Measurements from ENCODE around the gene WNT3.
A peak's percentile ranks its signal among the peaks of the same experiment; 100 is the strongest.

Gene WNT3

DNA sequence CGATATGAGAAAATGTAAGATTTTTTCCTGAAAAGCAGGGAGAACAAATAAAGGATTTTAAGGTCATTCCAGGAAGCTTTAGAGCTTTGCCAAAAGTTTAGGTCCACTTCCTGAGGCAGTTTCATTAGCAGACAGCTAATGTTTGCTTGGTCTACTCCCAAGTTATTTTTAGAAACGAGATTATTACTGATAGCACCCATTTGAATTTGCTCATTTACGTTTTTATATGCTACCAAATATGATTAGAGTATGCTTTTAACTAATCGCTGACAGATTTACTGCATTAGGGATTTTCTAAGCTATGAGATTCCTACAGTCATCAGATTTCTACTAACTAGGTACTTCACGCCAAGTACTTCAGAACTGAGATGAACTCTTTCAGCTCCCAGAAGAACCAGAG, 98.1 kb downstream of the WNT3 start:
- peaks cover 0 to 12% of the 10 kb centered on the region in 2 experiments for H3K36me3 ChIP-seq (ENCODE audit: control insufficient read depth in 2 of 2, insufficient read depth in 1 of 2, low read length in 2 of 2)
- H3K27ac ChIP-seq (ENCODE audit: extremely low read depth, low read depth, low read length) = no peak overlapping the region
- H3K4me1 ChIP-seq (ENCODE audit: control insufficient read depth, insufficient read depth, low read length) = peaks cover 5% of the 10 kb centered on the region; the same call in 1 of the 2 replicates
- H3K9me3 ChIP-seq (ENCODE audit: control insufficient read depth, insufficient read depth, low read depth, low read length) = no peaks in the 10 kb centered on the region
- POLR2A ChIA-PET = no interaction called here
- TF ChIP-seq, protein P1, sequence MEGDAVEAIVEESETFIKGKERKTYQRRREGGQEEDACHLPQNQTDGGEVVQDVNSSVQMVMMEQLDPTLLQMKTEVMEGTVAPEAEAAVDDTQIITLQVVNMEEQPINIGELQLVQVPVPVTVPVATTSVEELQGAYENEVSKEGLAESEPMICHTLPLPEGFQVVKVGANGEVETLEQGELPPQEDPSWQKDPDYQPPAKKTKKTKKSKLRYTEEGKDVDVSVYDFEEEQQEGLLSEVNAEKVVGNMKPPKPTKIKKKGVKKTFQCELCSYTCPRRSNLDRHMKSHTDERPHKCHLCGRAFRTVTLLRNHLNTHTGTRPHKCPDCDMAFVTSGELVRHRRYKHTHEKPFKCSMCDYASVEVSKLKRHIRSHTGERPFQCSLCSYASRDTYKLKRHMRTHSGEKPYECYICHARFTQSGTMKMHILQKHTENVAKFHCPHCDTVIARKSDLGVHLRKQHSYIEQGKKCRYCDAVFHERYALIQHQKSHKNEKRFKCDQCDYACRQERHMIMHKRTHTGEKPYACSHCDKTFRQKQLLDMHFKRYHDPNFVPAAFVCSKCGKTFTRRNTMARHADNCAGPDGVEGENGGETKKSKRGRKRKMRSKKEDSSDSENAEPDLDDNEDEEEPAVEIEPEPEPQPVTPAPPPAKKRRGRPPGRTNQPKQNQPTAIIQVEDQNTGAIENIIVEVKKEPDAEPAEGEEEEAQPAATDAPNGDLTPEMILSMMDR (tag by site-specific recombination; IDR thresholded peaks at IDR 0.05) = no peak
- TF ChIP-seq, protein P2, sequence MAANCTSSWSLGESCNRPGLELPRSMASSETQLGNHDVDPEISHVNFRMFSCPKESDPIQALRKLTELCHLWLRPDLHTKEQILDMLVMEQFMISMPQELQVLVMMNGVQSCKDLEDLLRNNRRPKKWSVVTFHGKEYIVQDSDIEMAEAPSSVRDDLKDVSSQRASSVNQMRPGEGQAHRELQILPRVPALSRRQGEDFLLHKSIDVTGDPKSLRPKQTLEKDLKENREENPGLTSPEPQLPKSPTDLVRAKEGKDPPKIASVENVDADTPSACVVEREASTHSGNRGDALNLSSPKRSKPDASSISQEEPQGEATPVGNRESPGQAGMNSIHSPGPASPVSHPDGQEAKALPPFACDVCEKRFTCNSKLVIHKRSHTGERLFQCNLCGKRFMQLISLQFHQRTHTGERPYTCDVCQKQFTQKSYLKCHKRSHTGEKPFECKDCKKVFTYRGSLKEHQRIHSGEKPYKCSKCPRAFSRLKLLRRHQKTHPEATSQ (tag by site-specific recombination; IDR thresholded peaks at IDR 0.05) = no peak
- TF ChIP-seq MZF1 (tag by site-specific recombination; IDR thresholded peaks at IDR 0.05; ENCODE audit: borderline replicate concordance) (peak; percentile 33; the same call in 1 of the 2 replicates), ZNF223 (tag by site-specific recombination; IDR thresholded peaks at IDR 0.05) (no peak), ZNF366 (tag by site-specific recombination; conservative IDR thresholded peaks at IDR 0.05) (peak; percentile 37; the same call in 1 of the 2 replicates), ZNF510 (tag by site-specific recombination; IDR thresholded peaks at IDR 0.05; ENCODE audit: insufficient replicate concordance) (no peak), ZNF677 (tag by site-specific recombination; IDR thresholded peaks at IDR 0.05) (no peak), ZNF843 (tag by site-specific recombination; IDR thresholded peaks at IDR 0.05) (no peak), KLF10 (tag by site-specific recombination; IDR thresholded peaks at IDR 0.05) (no peak), ZNF423 (tag by site-specific recombination; IDR thresholded peaks at IDR 0.05) (no peak), REPIN1 (tag by site-specific recombination; IDR thresholded peaks at IDR 0.05; ENCODE audit: low read depth) (no peak), RBAK (tag by site-specific recombination; IDR thresholded peaks at IDR 0.05) (no peak), ZNF548 (tag by site-specific recombination; IDR thresholded peaks at IDR 0.05) (no peak), IKZF3 (tag by site-specific recombination; IDR thresholded peaks at IDR 0.05) (no peak), FEZF1 (tag by site-specific recombination; IDR thresholded peaks at IDR 0.05) (peak; percentile 54; the same call in 1 of the 2 replicates), ZNF221 (tag by site-specific recombination; IDR thresholded peaks at IDR 0.05; ENCODE audit: borderline replicate concordance) (no peak), ZBTB17 (tag by site-specific recombination; IDR thresholded peaks at IDR 0.05) (no peak), ZNF707 (tag by site-specific recombination; IDR thresholded peaks at IDR 0.05) (no peak), ZFP69B (tag by site-specific recombination; IDR thresholded peaks at IDR 0.05) (no peak), ZNF133 (tag by site-specific recombination; IDR thresholded peaks at IDR 0.05) (no peak), GFI1B (tag by site-specific recombination; IDR thresholded peaks at IDR 0.05) (no peak), ZNF132 (tag by site-specific recombination; IDR thresholded peaks at IDR 0.05; ENCODE audit: borderline replicate concordance) (no peak), WT1 (tag by site-specific recombination; IDR thresholded peaks at IDR 0.05) (peak; percentile 97), GLIS2 (tag by site-specific recombination; IDR thresholded peaks at IDR 0.05) (no peak), OVOL3 (tag by site-specific recombination; IDR thresholded peaks at IDR 0.05) (no peak), ZNF670 (tag by site-specific recombination; IDR thresholded peaks at IDR 0.05; ENCODE audit: low read depth) (no peak), OSR2 (tag by site-specific recombination; IDR thresholded peaks at IDR 0.05) (peak; percentile 29; the same call in 1 of the 2 replicates)
- TF ChIP-seq, protein P3, sequence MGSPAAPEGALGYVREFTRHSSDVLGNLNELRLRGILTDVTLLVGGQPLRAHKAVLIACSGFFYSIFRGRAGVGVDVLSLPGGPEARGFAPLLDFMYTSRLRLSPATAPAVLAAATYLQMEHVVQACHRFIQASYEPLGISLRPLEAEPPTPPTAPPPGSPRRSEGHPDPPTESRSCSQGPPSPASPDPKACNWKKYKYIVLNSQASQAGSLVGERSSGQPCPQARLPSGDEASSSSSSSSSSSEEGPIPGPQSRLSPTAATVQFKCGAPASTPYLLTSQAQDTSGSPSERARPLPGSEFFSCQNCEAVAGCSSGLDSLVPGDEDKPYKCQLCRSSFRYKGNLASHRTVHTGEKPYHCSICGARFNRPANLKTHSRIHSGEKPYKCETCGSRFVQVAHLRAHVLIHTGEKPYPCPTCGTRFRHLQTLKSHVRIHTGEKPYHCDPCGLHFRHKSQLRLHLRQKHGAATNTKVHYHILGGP (tag by site-specific recombination; IDR thresholded peaks at IDR 0.05) = 0 out of 2 replicates have a peak, but pooled peaks have one; percentile 17
- TF ChIP-seq, protein P4, sequence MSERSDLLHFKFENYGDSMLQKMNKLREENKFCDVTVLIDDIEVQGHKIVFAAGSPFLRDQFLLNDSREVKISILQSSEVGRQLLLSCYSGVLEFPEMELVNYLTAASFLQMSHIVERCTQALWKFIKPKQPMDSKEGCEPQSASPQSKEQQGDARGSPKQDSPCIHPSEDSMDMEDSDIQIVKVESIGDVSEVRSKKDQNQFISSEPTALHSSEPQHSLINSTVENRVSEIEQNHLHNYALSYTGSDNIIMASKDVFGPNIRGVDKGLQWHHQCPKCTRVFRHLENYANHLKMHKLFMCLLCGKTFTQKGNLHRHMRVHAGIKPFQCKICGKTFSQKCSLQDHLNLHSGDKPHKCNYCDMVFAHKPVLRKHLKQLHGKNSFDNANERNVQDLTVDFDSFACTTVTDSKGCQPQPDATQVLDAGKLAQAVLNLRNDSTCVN (tag by site-specific recombination; optimal IDR thresholded peaks at IDR 0.05) = no peak
- TF ChIP-seq, protein P5, sequence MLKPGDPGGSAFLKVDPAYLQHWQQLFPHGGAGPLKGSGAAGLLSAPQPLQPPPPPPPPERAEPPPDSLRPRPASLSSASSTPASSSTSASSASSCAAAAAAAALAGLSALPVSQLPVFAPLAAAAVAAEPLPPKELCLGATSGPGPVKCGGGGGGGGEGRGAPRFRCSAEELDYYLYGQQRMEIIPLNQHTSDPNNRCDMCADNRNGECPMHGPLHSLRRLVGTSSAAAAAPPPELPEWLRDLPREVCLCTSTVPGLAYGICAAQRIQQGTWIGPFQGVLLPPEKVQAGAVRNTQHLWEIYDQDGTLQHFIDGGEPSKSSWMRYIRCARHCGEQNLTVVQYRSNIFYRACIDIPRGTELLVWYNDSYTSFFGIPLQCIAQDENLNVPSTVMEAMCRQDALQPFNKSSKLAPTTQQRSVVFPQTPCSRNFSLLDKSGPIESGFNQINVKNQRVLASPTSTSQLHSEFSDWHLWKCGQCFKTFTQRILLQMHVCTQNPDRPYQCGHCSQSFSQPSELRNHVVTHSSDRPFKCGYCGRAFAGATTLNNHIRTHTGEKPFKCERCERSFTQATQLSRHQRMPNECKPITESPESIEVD (tag by site-specific recombination; IDR thresholded peaks at IDR 0.05) = peak; percentile 76
- no peak overlapping the region for H3K4me3 ChIP-seq (ENCODE audit: low read depth, low read length)
- CTCF ChIA-PET = interaction anchor here (0.6 to 0.8 kb wide), 3 partner anchors 65 to 1020 kb away, joined by 3 read pairs; no protein-coding TSS in a partner anchor
